ENCODE measurements around the gene C3orf38.

The C3orf38 gene

GRCh38 chr3:88188436-88188835, 38.7 kb downstream of the C3orf38 start:
- TF ChIP-seq, protein P1, sequence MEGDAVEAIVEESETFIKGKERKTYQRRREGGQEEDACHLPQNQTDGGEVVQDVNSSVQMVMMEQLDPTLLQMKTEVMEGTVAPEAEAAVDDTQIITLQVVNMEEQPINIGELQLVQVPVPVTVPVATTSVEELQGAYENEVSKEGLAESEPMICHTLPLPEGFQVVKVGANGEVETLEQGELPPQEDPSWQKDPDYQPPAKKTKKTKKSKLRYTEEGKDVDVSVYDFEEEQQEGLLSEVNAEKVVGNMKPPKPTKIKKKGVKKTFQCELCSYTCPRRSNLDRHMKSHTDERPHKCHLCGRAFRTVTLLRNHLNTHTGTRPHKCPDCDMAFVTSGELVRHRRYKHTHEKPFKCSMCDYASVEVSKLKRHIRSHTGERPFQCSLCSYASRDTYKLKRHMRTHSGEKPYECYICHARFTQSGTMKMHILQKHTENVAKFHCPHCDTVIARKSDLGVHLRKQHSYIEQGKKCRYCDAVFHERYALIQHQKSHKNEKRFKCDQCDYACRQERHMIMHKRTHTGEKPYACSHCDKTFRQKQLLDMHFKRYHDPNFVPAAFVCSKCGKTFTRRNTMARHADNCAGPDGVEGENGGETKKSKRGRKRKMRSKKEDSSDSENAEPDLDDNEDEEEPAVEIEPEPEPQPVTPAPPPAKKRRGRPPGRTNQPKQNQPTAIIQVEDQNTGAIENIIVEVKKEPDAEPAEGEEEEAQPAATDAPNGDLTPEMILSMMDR (IDR thresholded peaks at IDR 0.05; ENCODE audit: low read depth, low read length, missing control alignments): no peak
- H3K4me3 ChIP-seq (replicated peaks; ENCODE audit: low read depth, low read length): no peak overlapping the region
- no peak for DNase-seq (ENCODE audit: extremely low read depth, low read depth)

- TF ChIP-seq, protein P1 (IDR thresholded peaks at IDR 0.05; ENCODE audit: low read depth, low read length, missing control alignments): no peak
- no peak overlapping the region for H3K4me3 ChIP-seq (replicated peaks; ENCODE audit: low read depth, low read length)
- DNase-seq (ENCODE audit: extremely low read depth, low read depth): no peak
Observed at GRCh38 chr3:88189361-88189810, 39.6 kb downstream of the C3orf38 start.

DNA sequence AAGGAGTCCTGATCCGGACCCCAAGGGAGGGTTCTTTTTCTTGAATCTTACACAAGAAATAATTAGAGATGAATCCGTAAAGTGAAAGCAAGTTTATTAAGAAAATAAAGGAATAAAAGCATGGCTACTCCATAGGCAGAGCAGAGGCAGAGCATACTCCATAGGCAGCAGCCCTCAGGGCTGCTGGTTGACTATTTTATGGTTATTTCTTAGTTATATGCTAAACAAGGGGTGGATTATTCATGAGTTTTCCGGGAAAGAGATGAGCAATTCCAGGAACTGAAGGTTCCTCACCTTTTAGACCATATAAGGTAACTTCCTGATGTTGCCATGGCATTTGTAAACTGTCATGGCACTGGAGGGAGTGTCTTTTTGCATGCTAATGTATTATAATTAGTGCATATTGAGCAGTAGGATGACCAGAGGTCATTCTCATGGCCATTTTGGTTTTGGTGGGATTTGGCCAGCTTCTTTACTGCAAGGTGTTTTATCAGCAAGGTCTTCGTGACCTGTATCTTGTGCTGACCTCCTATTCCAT, 42.2 kb downstream of the C3orf38 start:
- no peak overlapping the region for H3K4me3 ChIP-seq (replicated peaks; ENCODE audit: low read depth, low read length)
- TF ChIP-seq, protein P1 (IDR thresholded peaks at IDR 0.05; ENCODE audit: low read depth, low read length, missing control alignments): no peak
- no peak for DNase-seq (ENCODE audit: extremely low read depth, low read depth)

- DNase-seq (ENCODE audit: extremely low read depth, low read depth): no peak
- TF ChIP-seq, protein P1 (IDR thresholded peaks at IDR 0.05; ENCODE audit: low read depth, low read length, missing control alignments): no peak
- H3K4me3 ChIP-seq (replicated peaks; ENCODE audit: low read depth, low read length): no peak overlapping the region
Observed at GRCh38 chr3:88192631-88193030, 42.9 kb downstream of the C3orf38 start.

GRCh38 chr3:88195951-88196434, 46.2 kb downstream of the C3orf38 start:
- DNase-seq (ENCODE audit: extremely low read depth, low read depth): no peak
- TF ChIP-seq, protein P1 (IDR thresholded peaks at IDR 0.05; ENCODE audit: low read depth, low read length, missing control alignments): no peak
- no peak overlapping the region for H3K4me3 ChIP-seq (replicated peaks; ENCODE audit: low read depth, low read length)

- TF ChIP-seq, protein P1 (IDR thresholded peaks at IDR 0.05; ENCODE audit: low read depth, low read length, missing control alignments): no peak
- no peak overlapping the region for H3K4me3 ChIP-seq (replicated peaks; ENCODE audit: low read depth, low read length)
- DNase-seq (ENCODE audit: extremely low read depth, low read depth): no peak
Observed at GRCh38 chr3:88198121-88198520, 48.4 kb downstream of the C3orf38 start.

GRCh38 chr3:88203642-88204055, 53.9 kb downstream of the C3orf38 start:
- H3K4me3 ChIP-seq (replicated peaks; ENCODE audit: low read depth, low read length): no peak overlapping the region
- DNase-seq (ENCODE audit: extremely low read depth, low read depth): peak; percentile 44
- TF ChIP-seq, protein P1 (IDR thresholded peaks at IDR 0.05; ENCODE audit: low read depth, low read length, missing control alignments): peak; percentile 75

Measured in HFF-Myc (cell line).